PFSK-1 (cell line): Measurements from ENCODE around the gene ATXN2.

ENCODE experiments used
- FOXP2 ChIP-seq: optimal IDR thresholded peaks from 2 replicates; pipeline ENCODE3; 2011; ENCODE audit warnings: borderline replicate concordance, control low read depth, inconsistent platforms; ENCODE audit not compliant: insufficient read depth; ENCODE audit errors: extremely low read length, extremely low read depth
- POLR2AphosphoS5 ChIP-seq: IDR thresholded peaks from 2 replicates; pipeline ENCODE4 v1.6.1; 2012; ENCODE audit warnings: low read depth, mild to moderate bottlenecking, control low read depth, low read length, moderate library complexity
- SIN3A ChIP-seq: IDR thresholded peaks from 2 replicates; pipeline ENCODE4 v1.6.1; 2012; ENCODE audit warnings: mild to moderate bottlenecking, low read length, moderate library complexity, borderline replicate concordance; ENCODE audit not compliant: insufficient read depth
- TAF1 ChIP-seq: IDR thresholded peaks from 2 replicates; pipeline ENCODE4 v1.6.1; 2012; ENCODE audit warnings: low read length, control low read depth, borderline replicate concordance; ENCODE audit not compliant: insufficient read depth
- TF ChIP-seq, protein P1 (sequence below), 2 experiments: IDR thresholded peaks; 2 replicates each; pipeline versions ENCODE4 v1.6.1 to v1.8.0; 2011 to 2012; ENCODE audit warnings: low read depth in 2 of 2, low read length in 2 of 2, control low read depth in 1 of 2, inconsistent platforms in 1 of 2, mild to moderate bottlenecking in 1 of 2, moderate library complexity in 1 of 2; ENCODE audit not compliant: insufficient read depth in 1 of 2

ATXN2 gene

GRCh38 chr12:111437816-111438454 is 161.2 kb downstream of the ATXN2 start:
- TF ChIP-seq SIN3A = no peak
- TF ChIP-seq, protein P1, sequence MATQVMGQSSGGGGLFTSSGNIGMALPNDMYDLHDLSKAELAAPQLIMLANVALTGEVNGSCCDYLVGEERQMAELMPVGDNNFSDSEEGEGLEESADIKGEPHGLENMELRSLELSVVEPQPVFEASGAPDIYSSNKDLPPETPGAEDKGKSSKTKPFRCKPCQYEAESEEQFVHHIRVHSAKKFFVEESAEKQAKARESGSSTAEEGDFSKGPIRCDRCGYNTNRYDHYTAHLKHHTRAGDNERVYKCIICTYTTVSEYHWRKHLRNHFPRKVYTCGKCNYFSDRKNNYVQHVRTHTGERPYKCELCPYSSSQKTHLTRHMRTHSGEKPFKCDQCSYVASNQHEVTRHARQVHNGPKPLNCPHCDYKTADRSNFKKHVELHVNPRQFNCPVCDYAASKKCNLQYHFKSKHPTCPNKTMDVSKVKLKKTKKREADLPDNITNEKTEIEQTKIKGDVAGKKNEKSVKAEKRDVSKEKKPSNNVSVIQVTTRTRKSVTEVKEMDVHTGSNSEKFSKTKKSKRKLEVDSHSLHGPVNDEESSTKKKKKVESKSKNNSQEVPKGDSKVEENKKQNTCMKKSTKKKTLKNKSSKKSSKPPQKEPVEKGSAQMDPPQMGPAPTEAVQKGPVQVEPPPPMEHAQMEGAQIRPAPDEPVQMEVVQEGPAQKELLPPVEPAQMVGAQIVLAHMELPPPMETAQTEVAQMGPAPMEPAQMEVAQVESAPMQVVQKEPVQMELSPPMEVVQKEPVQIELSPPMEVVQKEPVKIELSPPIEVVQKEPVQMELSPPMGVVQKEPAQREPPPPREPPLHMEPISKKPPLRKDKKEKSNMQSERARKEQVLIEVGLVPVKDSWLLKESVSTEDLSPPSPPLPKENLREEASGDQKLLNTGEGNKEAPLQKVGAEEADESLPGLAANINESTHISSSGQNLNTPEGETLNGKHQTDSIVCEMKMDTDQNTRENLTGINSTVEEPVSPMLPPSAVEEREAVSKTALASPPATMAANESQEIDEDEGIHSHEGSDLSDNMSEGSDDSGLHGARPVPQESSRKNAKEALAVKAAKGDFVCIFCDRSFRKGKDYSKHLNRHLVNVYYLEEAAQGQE (IDR thresholded peaks at IDR 0.05; ENCODE audit: insufficient read depth in 1 of 2, low read depth in 2 of 2, low read length in 2 of 2) = no peak
- no peak for TF ChIP-seq FOXP2
- no peak for TF ChIP-seq TAF1
- no peak for TF ChIP-seq POLR2AphosphoS5

GRCh38 chr12:111436811-111437210 is 162.3 kb downstream of the ATXN2 start:
- TF ChIP-seq, protein P1 (IDR thresholded peaks at IDR 0.05; ENCODE audit: insufficient read depth in 1 of 2, low read depth in 2 of 2, low read length in 2 of 2) = no peak
- TF ChIP-seq FOXP2 (no peak), TAF1 (no peak)

DNA sequence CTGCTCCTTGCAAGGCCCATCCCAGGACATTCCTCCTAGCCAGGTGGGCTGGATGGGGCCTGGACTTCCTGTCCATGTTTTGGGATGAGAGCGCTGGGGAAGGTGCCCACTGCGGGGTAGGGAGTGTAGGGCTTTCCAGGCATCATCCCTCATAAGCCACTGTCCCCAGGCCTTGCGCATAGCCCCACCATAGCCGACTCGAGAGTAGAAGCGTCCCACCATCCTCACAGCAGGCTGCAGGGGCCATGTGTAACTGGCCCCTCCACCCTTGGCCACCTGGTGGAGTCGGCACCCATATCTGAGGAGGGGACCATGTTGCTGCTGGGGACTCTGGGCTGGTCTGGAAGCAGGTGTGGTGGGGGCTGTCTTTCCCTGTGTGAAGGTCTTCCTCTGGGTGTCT is 162.8 kb downstream of the ATXN2 start:
- TF ChIP-seq FOXP2 (no peak), SIN3A (no peak), POLR2AphosphoS5 (no peak), TAF1 (no peak)
- TF ChIP-seq, protein P1 (IDR thresholded peaks at IDR 0.05; ENCODE audit: insufficient read depth in 1 of 2, low read depth in 2 of 2, low read length in 2 of 2) = no peak

DNA sequence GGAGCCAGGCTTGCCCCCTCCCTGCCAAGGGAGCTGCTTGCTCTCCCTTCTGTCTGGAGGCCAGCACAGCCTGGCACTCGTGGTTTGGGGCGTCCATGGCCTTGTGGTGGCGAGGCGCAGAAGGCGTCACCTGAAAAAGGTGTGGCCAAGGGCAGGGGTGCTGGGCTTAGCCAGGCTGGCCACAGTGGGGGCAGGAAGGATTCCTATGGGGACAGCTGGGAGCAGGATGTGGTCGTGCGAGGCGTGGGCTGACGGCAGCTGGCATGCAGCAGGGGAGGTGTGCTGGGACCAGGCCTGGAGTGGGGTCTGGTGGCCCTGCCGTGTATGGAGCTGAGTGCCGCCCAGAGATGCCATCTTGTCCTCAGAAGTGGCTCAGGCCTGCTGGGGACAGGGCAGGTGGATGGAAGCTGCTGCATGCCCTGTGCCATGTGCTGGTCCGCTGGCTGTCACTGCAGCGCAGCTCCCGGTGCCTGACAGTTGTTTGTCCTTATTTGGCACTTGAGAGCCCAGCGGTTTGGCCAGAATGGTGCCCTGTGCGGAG is 163.4 kb downstream of the ATXN2 start:
- TF ChIP-seq POLR2AphosphoS5 (no peak), TAF1 (no peak), SIN3A (no peak), FOXP2 (no peak)
- TF ChIP-seq, protein P1 (IDR thresholded peaks at IDR 0.05; ENCODE audit: insufficient read depth in 1 of 2, low read depth in 2 of 2, low read length in 2 of 2) = no peak
